HG03469 (cell line): Measurements from ENCODE around the gene FARS2.
"Not testable (repeated sequence)": the region's sequence is repeated elsewhere in the genome, so short reads cannot be mapped to it uniquely, and the experiment has no call there.

Experiments used
- ATAC-seq: cut with Tn5 transposase; IDR thresholded peaks from one replicate; pipeline ENCODE4 v1.9.1; 2021; ENCODE audit warnings: mild to moderate bottlenecking, moderate library complexity, moderate number of reproducible peaks; ENCODE audit not compliant: unreplicated experiment

The FARS2 gene

GRCh38 chr6:5676701-5677100 lies 415.4 kb downstream of the FARS2 start:
- ATAC-seq = no peak

- no peak for ATAC-seq
Observed at GRCh38 chr6:5677219-5678000, 416.1 kb downstream of the FARS2 start.

GRCh38 chr6:5679270-5679669 lies 418.0 kb downstream of the FARS2 start:
- no peak for ATAC-seq

- ATAC-seq = no peak
Observed at GRCh38 chr6:5679691-5680090, 418.4 kb downstream of the FARS2 start.

GRCh38 chr6:5680095-5680494 lies 418.8 kb downstream of the FARS2 start:
- no peak for ATAC-seq

- ATAC-seq = no peak
Observed at GRCh38 chr6:5681480-5681879, 420.2 kb downstream of the FARS2 start.

GRCh38 chr6:5682530-5682929 lies 421.2 kb downstream of the FARS2 start:
- no peak for ATAC-seq

- not testable (repeated sequence) for ATAC-seq
Observed at GRCh38 chr6:5683747-5684146, 422.4 kb downstream of the FARS2 start.

- ATAC-seq = no peak
Observed at GRCh38 chr6:5684320-5685053, 423.2 kb downstream of the FARS2 start.

GRCh38 chr6:5693225-5694145 lies 432.2 kb downstream of the FARS2 start:
- ATAC-seq = no peak

- ATAC-seq = no peak
Observed at GRCh38 chr6:5695260-5696245, 434.2 kb downstream of the FARS2 start.

GRCh38 chr6:5697508-5697907 lies 436.2 kb downstream of the FARS2 start:
- ATAC-seq = no peak

GRCh38 chr6:5698318-5698717 lies 437.0 kb downstream of the FARS2 start:
- no peak for ATAC-seq

GRCh38 chr6:5699064-5699463 lies 437.8 kb downstream of the FARS2 start:
- ATAC-seq = not testable (repeated sequence)

- no peak for ATAC-seq
Observed at GRCh38 chr6:5701174-5701573, 439.9 kb downstream of the FARS2 start.

GRCh38 chr6:5704708-5705107 lies 443.4 kb downstream of the FARS2 start:
- ATAC-seq = no peak

GRCh38 chr6:5705252-5705651 lies 443.9 kb downstream of the FARS2 start:
- ATAC-seq = no peak

GRCh38 chr6:5706124-5707033 lies 445.1 kb downstream of the FARS2 start:
- no peak for ATAC-seq
